C4-2B (cell line): Measurements from ENCODE around the gene PTN.

Experiments
- CTCF ChIP-seq: fragments of 450-650 bp; conservative IDR thresholded peaks from 2 replicates; pipeline ENCODE4 v1.5.1; 2017; ENCODE audit warnings: mild to moderate bottlenecking
- ZFX ChIP-seq: fragments of 450-650 bp; IDR thresholded peaks from 2 replicates; pipeline ENCODE4 v1.6.1; 2017

GRCh38 chr7:137371616-137372015 lies 28.1 kb upstream of the PTN start:
- TF ChIP-seq CTCF (no peak), ZFX (no peak)
